Measurements from ENCODE around the gene PACRG.
"Not testable (repeated sequence)": the region's sequence is repeated elsewhere in the genome, so short reads cannot be mapped to it uniquely, and the experiment has no call there.

PACRG gene

DNA sequence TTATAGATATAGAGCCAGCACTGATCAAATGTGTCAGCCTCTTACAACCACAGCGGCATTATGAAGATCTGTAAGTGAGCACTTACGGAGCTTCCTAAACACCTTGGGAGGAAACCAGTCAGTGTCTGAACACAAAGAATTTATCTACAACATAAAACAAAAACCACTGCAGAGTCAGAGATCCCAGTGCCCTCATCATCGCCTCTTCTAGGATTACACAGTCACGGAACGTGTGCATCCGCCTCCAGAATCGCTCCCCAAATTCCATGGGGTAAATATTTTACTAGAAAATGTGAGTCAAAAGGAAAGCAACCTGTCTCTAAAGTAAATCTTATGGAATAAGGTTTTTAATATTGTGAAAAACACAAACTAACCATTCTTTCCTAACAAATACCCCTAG, 243.6 kb downstream of the PACRG start:
- no peak for TF ChIP-seq Cebpa-rat (IDR thresholded peaks at IDR 0.05)
- Histone ChIP-seq H3K4me2 (no peak overlapping the region), H4K20me1 (no peaks in the 10 kb centered on the region), H3K36me3 (no peaks in the 10 kb centered on the region), H3K27me3 (no peaks in the 10 kb centered on the region), H3K9me3 (no peaks in the 10 kb centered on the region), H3K4me3 (no peak overlapping the region), H3K4me1 (no peaks in the 10 kb centered on the region), H3K27ac (no peak overlapping the region), H3K9ac (no peak overlapping the region)

GRCh38 chr6:162973151-162973872, 245.5 kb downstream of the PACRG start:
- Histone ChIP-seq H4K20me1 (no peaks in the 10 kb centered on the region), H3K4me2 (no peak overlapping the region), H3K27ac (no peak overlapping the region), H3K27me3 (no peaks in the 10 kb centered on the region), H3K9ac (no peak overlapping the region), H3K4me1 (no peaks in the 10 kb centered on the region), H3K4me3 (no peak overlapping the region), H3K36me3 (no peaks in the 10 kb centered on the region), H3K9me3 (no peaks in the 10 kb centered on the region)
- TF ChIP-seq Cebpa-rat (IDR thresholded peaks at IDR 0.05), result no peak

DNA sequence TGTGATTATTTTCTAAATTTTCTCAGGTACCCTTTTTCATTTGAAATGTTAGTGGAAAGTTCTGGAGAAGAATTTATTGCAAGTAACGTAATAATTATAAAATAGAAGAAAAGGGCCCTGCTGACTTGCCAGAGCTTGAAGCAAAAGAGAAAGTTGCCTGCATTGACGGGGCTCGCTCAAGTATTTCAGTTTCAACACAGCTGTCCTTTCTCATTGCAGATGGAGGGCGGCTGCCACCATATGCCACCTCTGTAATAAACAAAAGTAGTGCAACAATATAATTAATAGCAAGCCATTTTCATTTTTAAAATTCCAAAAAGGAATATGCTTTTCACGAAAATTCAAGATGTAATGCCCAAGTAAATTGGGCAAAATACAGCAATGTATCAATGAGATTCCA, 246.2 kb downstream of the PACRG start:
- Histone ChIP-seq H3K9ac (no peak overlapping the region), H3K4me1 (no peaks in the 10 kb centered on the region), H3K4me3 (no peak overlapping the region), H3K27me3 (no peaks in the 10 kb centered on the region), H3K4me2 (no peak overlapping the region), H4K20me1 (no peaks in the 10 kb centered on the region), H3K9me3 (no peaks in the 10 kb centered on the region), H3K36me3 (no peaks in the 10 kb centered on the region), H3K27ac (no peak overlapping the region)
- TF ChIP-seq Cebpa-rat (IDR thresholded peaks at IDR 0.05), result no peak

GRCh38 chr6:162974685-162975084, 246.9 kb downstream of the PACRG start:
- no peak overlapping the region for H3K27ac ChIP-seq
- H3K4me2 ChIP-seq, result no peak overlapping the region
- no peak overlapping the region for H3K4me3 ChIP-seq

DNA sequence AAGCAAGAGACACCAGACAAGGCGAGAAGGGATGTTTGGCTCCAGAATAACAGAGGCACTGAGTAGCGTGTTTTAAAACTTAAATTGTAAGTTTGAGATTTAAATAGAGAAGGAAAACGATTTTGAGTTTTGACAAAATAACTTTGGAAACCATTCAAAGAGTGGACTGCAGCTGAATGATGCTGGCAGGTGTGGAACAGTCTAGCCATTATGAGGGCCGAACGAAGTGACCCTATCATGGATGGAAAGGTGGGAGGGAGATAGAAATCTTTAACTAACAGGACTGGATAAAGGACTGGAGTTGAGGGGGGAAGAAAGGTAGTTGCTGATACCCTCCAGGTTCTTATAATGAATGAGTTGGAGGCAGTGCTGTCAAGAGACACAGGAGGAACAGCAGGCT, 248.4 kb downstream of the PACRG start:
- Histone ChIP-seq H3K4me1 (no peaks in the 10 kb centered on the region), H3K9me3 (no peaks in the 10 kb centered on the region), H3K4me3 (no peak overlapping the region), H3K9ac (no peak overlapping the region), H4K20me1 (no peaks in the 10 kb centered on the region), H3K36me3 (no peaks in the 10 kb centered on the region), H3K27ac (no peak overlapping the region), H3K27me3 (no peaks in the 10 kb centered on the region), H3K4me2 (no peak overlapping the region)
- no peak for TF ChIP-seq Cebpa-rat (IDR thresholded peaks at IDR 0.05)

More at GRCh38 chr6:162974685-162975084, 246.9 kb downstream of the PACRG start:
- H4K20me1 ChIP-seq, result no peaks in the 10 kb centered on the region
- H3K36me3 ChIP-seq, result no peaks in the 10 kb centered on the region
- H3K4me1 ChIP-seq, result no peaks in the 10 kb centered on the region
- no peak for TF ChIP-seq Cebpa-rat (IDR thresholded peaks at IDR 0.05)
- H3K27me3 ChIP-seq, result no peaks in the 10 kb centered on the region
- no peak overlapping the region for H3K9ac ChIP-seq
- H3K9me3 ChIP-seq, result no peaks in the 10 kb centered on the region

DNA sequence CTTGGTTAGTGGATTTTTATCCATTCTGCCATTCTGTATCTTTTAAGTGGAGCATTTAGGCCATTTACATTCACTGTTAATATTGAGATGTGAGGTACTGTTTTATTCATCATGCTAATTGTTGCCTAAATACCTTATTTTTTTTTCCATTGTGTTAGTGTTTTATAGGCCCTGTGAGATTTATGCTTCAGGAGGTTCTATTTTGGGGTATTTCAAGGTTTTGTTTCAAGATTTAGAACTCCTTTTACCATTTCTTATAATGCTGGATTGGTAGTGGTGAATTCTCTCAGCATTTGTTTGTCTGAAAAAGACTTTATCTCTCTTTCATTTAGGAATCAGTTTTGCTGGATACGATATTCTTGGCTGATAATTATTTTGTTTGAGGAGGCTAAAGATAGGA, 255.5 kb downstream of the PACRG start:
- not testable (repeated sequence) for H3K27ac ChIP-seq, H3K9ac ChIP-seq, H4K20me1 ChIP-seq, H3K4me1 ChIP-seq, H3K36me3 ChIP-seq, H3K27me3 ChIP-seq, H3K4me2 ChIP-seq, H3K4me3 ChIP-seq
- peaks cover 16% of the 10 kb centered on the region for H3K9me3 ChIP-seq

DNA sequence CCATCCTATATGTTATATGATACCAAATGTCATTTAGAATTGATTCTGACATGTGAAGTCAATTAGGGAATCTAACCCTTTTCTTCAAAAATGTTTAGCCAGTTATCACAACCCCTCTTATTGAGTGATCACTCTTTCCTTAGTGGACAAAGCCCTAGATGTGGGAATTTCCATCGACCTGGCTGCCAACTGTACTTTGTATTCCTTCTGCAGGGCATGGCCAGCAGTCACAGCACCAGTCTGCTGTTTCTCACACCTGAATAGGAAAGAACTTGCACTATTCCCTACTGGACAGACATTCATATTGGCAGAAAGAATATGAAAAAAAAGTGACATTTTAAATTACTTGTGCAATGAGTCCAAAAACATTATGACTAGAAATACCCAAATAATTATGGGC, 271.0 kb downstream of the PACRG start:
- H3K4me1 ChIP-seq, result peaks cover 7% of the 10 kb centered on the region; the same call in 1 of the 2 replicates
- H4K20me1 ChIP-seq, result no peaks in the 10 kb centered on the region
- H3K27ac ChIP-seq, result no peak overlapping the region
- no peak overlapping the region for H3K9ac ChIP-seq
- H3K9me3 ChIP-seq, result no peaks in the 10 kb centered on the region
- H3K4me3 ChIP-seq, result no peak overlapping the region
- H3K4me2 ChIP-seq, result no peak overlapping the region
- no peak for TF ChIP-seq Cebpa-rat (IDR thresholded peaks at IDR 0.05)
- H3K27me3 ChIP-seq, result no peaks in the 10 kb centered on the region
- no peaks in the 10 kb centered on the region for H3K36me3 ChIP-seq

- Histone ChIP-seq H3K4me2 (no peak overlapping the region), H3K9ac (no peak overlapping the region), H3K27me3 (no peaks in the 10 kb centered on the region), H3K27ac (no peak overlapping the region), H4K20me1 (no peaks in the 10 kb centered on the region), H3K4me3 (no peak overlapping the region), H3K4me1 (peaks cover 7% of the 10 kb centered on the region; the same call in 1 of the 2 replicates), H3K36me3 (no peaks in the 10 kb centered on the region), H3K9me3 (no peaks in the 10 kb centered on the region)
- TF ChIP-seq Cebpa-rat (IDR thresholded peaks at IDR 0.05), result no peak
Measured at GRCh38 chr6:162999575-163000285, 272.0 kb downstream of the PACRG start.

GRCh38 chr6:163001330-163001729, 273.6 kb downstream of the PACRG start:
- Histone ChIP-seq H3K27me3 (no peaks in the 10 kb centered on the region), H3K4me2 (no peak overlapping the region), H4K20me1 (no peaks in the 10 kb centered on the region), H3K4me3 (no peak overlapping the region), H3K9ac (no peak overlapping the region), H3K9me3 (no peaks in the 10 kb centered on the region), H3K36me3 (no peaks in the 10 kb centered on the region), H3K27ac (no peak overlapping the region), H3K4me1 (peaks cover 7% of the 10 kb centered on the region; the same call in 1 of the 2 replicates)
- TF ChIP-seq Cebpa-rat (IDR thresholded peaks at IDR 0.05), result no peak

GRCh38 chr6:163008186-163008585, 280.4 kb downstream of the PACRG start:
- no peaks in the 10 kb centered on the region for H3K9me3 ChIP-seq

More at GRCh38 chr6:163008186-163008585, 280.4 kb downstream of the PACRG start:
- H4K20me1 ChIP-seq, result no peaks in the 10 kb centered on the region
- no peak overlapping the region for H3K9ac ChIP-seq
- no peak overlapping the region for H3K4me3 ChIP-seq
- TF ChIP-seq Cebpa-rat (IDR thresholded peaks at IDR 0.05), result no peak
- H3K4me1 ChIP-seq, result no peaks in the 10 kb centered on the region
- H3K36me3 ChIP-seq, result no peaks in the 10 kb centered on the region
- H3K4me2 ChIP-seq, result no peak overlapping the region
- no peaks in the 10 kb centered on the region for H3K27me3 ChIP-seq
- H3K27ac ChIP-seq, result no peak overlapping the region

All from BLaER1 (cell line).